ENCODE measurements around the gene PTMA.

PTMA gene

DNA sequence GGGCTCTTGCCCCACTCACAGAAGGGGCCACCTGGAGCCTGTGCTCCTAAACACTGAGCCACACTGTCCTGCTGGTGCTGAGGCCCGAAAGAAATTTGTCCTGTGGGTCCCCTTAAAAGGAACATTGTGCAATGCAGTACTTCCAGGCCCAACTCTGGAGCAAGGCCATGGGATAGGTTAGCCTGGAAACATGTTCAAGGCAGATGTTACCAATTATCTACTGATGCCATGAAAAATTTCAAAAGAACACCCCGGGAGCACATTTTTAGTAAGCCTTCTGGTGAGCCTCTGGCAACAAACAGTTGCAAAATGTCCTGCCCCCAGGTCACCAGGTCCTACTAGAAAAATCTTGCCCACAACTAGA is 12.3 kb upstream of the PTMA start:
- DNase-seq (ENCODE audit: low spot score) = no peak

DNA sequence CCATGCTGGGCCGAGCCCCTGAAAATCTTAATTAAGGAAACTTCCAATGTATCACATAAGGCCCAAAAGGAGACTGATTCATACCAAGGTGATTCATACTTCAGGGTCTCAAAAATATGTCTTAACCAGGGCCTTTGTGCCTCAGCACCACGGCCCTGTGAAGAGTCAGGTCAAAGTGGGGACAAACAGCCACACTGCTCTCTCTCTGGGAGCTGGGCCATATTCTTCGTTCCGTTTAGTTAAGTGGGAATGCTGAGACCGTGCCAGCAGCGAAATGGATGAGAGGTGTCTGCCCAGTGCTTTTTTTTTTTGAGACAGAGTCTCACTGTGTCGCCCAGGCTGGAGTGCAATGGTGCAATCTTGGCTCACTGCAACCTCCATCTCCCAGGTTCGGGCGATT is 9.3 kb upstream of the PTMA start:
- DNase-seq (ENCODE audit: low spot score) = no peak

DNA sequence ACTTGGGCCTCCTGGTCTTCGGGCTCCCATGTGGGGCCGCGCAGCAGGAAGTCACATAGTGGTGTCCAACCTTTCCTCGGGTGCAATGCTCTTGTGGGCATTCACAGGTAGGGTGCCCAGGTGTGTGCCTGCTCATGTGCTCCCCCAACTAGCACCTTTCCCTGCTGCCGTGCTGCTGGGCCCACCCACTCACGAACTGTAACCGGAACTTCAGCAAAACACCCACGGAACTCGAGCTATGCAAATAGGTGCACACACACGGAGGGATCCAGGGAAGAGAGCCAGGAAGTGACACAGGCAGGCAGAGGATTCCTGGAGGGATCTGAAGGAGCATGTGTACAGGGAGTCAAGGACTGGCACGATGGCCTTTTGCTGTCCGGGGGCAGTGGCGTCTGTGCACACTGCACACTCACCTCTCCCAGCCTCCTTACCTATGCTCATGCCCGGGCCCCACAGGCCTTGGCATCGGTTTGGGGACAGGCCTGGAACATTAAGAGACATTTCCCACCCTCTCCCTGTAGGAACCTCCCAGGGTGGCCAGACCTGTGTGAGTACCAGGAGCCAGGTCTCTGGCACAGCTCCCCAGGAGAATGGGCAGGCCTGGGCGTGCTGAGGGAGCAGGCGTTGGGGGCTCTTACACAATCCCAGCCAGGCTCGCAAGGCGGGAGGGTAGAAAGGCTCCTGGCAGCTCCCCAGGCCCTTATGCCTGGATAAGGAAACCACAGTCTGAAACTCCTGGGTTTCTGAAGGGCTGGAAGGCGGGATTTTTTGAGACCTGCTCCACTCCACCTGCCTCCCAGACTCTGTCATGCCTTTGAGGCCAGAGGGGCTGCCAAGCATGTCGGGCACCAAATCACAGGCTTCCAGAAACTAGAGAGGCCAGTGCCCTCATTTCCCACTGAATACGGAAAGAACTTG is 6.6 kb upstream of the PTMA start:
- DNase-seq (ENCODE audit: low spot score) = no peak

DNA sequence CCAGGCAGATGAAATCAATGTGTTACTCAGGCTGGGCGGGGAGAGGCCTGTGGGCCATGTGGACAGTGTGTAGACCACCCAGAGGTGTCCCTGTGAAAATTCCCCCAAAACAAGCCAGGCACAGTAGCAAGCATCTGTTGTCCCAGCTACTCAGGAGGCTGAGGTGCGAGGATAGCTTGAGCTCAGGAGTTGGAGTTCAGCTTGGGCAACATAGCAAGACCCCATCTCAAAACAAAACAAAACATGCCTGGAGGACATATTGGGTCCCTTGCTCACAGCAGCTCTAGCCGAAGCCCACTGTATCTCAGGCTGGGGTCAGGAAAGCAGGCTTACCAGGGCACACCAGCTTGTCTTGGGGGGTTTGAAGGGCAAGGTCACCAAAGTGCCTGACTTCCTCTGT is 4.3 kb upstream of the PTMA start:
- no peak for DNase-seq (ENCODE audit: low spot score)

DNA sequence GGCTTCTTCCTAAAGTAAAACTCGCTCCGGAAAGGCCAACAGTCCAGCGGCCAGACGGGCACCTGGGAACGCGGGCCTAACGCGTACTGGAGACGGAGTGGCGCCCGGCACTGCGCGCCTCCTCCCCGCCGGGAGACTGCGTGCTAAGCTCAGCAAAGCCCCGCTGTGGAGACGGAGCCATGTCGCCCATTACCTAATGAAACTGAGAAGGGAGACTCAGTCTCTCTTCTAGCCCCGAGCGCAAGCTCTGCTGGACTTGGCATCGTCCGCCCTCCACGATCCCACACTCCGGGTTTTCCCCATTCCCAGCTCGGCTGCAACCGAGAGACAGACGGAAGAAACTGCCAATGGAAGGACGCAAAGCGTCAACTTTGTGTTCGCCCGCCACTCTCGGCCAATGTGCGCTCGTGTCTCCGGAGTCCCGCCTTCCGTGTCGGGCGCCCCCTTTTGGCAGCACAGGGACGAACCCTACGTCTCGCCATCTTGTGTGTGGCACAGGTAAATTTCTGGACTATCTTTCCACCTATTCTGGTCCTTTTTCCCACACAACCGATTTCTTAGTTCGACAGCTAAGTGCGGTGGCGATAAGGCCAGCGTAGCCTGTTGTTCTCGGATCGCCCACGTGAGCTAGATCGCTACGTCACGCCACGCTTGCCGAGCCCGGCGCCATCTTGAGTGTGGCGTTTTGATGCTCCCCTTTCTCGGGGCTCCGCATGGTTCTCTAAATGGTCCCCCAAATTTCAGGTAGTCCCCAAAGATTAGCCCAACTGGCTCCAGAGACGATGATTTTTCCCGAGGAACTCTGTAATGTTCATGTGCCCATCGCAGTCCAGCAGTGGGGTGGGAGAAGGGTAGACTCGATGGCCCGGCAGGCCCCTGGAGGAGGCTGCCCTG is 1.3 kb upstream of the PTMA start:
- peak; percentile 98 for DNase-seq (ENCODE audit: low spot score)

DNA sequence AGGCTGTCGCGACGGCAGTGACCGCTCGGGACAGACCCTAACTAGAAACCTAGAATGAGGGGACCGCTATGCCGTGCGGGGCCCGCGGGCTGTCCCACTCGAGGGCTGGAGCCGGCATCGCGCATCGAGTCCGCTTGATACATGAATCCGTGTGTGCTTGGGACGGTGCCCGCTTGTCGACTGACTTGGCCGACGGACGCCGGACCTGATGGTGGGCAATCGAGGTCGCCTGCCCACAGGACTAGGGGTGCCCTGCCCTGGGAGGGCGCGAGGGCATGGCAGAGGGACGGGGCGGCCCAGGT is 749 bp upstream of the PTMA start:
- DNase-seq (ENCODE audit: low spot score) = peak; percentile 46

DNA sequence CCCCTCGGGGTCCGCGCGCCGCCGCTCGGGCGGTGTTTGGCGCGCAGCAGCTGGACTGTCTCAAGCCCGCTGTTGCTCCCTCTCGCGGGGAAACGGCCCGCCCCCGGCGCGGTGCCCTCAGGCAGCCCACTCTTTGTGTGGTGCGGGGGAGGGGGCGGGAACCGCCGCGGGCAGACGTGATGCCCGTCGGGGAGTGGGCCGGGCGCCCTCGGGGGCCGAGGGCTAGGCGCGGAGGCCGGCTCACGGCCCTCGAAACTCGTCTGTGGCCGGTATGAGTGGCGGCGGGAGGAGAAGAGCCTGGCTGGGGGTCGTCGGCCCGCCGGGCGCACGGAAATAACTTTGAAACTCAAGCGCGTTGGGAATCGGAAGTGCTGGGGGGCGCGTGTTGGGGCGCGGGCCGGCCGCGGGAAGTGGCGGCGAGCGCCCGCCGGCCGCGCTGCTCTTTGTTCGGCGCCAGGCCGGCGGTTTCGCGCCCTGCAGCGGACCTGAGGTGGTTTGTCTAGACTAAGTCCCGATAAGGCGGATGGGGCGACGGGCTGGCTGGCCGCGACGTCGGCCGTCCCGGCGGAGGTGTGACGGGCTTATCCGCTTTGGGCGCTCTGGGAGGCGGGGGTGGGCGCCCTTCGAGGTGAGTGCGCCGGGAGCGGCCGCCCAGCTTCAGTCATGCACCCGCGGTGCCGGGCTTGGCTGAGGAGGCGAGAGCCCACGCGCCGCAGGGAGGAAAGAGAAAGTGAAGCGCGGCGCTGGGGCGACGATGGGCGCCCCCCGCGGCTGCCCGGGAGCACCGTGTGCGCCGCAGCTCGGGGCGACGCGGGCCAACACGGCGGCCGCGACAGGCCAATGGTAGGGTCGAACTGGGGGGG is 679 bp downstream of the PTMA start:
- DNase-seq (ENCODE audit: low spot score) = peak; percentile 53

DNA sequence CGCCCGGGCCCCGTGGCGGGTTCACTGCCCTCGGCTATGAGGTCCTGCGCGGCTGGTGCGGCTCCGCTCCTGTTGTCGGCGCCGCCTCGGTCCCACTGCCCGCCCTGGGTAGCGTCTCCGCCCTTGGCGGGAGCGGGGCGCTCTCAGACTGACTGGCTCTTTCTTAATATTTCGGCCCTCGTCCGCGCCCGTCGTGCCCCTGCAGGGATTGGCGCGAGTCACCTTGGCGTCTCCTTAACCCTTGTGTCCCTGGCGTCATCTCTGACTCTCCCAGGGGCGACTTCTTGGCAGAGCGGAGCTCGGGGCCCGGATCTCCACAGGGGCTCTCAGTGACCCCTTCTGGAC is 1.3 kb downstream of the PTMA start:
- peak; percentile 29 for DNase-seq (ENCODE audit: low spot score)

DNA sequence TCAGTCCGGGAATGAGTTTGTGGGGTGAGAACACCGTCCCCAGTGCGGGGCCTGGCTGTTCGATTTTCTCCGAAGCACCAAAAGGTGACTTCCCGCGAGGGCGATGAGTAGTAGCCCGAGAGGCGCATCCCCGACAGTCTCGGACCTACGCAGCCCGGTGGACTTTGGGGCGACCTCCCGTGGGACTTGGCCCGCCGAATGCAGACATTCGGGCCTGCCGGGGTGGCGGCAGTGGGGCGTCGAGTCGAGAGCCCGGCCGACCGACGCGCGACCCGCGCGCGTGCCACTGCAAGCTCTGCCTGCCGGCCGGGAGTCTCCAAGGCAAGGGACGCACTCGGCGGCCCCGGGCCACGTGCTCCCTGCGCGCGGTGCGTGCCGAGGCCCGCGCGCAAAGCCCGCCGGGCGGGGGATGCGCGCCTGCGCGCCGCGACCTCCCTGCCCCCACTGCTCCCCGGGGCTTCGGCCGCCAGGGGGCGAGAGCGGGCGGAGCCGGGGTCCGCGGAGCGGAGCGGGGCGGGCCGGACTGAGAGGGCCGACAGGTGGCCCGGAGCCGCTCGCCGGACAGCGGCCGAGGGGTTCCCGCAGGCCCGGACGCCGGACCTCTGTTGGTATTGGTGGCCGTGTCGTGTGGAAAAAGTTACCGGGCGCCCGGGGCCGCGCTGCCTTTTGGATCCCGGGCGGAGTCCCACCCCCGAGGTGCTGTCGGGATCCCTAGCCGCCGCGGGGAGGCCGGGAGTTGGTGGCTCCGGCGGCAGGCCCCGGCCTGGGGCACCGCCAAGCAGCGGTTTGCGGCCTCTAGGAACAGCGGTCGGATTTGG is 1.9 kb downstream of the PTMA start:
- DNase-seq (ENCODE audit: low spot score) = peak; percentile 88

DNA sequence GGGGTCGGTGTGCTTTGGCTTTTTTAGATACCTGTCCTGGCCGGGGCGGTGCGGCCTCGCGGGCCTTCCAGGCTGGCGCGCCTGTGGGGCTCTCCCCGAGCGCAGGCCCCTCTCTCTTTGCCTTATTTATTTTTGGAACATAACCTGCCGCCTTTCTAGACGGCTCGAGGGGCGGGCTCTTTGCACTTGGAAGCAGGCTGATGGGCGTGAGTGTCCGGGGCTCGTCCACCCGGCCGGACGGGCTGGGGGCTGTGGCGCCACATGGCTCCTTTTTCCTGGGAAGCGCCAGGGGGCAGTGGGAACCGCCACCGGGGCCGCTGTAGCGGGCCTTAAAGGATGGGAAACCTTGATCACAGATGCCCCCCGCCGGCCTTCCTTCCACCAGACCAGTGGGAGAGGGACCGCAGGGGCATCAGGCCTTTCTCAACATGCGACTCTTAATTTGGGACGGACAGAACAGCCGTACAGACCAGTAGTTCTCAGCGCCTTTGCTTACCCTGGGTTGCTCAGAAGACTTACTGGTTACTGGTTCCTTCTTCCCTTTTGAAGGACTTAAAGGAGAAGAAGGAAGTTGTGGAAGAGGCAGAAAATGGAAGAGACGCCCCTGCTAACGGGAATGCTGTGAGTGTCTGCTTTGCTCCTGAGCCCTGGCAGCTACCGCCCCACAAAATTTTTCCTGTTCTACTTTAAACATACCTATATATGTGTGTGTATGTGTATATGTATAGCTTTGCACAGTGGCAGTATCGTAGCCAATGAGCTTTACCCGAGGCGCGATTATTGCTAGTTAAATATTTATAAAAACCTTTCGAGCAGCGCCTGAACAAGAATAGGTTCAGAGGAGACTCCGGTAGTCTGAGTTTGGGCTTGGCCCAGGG is 2.7 kb downstream of the PTMA start:
- peak; percentile 4 for DNase-seq (ENCODE audit: low spot score)

DNA sequence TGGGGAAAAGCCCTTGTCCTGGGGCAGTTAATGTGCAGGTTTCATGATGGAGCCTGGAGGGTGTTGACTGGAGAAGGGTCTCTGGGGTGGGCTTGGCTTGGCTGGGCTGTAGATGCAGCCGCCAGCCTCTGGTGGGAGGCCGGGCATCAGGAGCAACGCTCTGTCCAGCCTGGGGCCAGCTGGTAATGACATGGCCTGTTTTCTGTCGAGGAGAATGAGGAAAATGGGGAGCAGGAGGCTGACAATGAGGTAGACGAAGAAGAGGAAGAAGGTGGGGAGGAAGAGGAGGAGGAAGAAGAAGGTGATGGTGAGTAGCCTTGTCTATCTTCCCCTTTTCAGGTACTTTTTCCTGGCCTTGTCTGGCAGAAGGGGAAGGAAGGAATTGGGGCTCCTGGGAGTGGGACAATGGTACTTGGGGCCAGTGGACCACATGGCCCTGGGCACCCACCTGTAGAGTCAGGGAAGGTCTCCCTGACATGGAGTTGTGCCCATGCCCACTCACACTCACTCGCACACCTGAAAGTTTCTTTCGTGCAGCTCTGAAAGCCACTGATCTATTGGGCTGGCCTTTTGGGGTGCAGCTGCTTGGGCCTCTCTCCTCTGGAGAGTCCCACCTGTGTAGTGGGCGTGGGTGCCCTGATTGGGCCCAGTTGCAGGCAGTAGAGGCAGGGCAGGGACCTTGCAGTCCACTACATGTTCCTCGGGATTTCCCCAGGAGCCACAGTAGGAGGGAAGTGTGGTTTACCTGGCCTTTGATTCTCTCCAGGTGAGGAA is 3.5 kb downstream of the PTMA start:
- peak; percentile 20 for DNase-seq (ENCODE audit: low spot score)

DNA sequence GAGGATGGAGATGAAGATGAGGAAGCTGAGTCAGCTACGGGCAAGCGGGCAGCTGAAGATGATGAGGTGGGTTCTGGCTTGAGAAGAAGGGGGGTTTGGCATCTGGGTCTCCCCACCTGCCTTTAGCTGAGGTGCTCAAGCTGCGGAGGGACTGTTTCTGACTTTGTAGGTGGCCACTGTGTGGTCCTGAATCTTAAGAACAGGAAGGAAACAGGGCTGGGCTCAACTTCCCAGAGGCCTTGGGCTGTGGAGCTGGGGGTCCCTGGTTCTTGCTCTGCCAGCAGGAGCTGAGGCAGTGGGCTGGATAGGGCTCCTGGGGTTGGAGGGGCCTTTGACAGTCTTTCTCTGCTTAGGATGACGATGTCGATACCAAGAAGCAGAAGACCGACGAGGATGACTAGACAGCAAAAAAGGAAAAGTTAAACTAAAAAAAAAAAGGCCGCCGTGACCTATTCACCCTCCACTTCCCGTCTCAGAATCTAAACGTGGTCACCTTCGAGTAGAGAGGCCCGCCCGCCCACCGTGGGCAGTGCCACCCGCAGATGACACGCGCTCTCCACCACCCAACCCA is 4.2 kb downstream of the PTMA start:
- peak; percentile 38 for DNase-seq (ENCODE audit: low spot score)

DNA sequence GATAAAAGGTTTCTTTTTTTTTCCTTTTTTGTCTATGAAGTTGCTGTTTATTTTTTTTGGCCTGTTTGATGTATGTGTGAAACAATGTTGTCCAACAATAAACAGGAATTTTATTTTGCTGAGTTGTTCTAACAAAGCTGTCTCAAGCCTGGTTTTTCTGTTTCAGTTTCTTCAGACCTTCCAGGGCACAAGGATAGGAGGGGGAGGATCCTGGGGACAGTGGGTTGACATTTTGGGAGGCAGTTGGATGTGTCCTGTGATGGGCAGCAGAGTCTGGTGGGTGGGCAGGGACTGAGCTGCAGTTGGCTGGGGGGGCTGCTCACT is 5.0 kb downstream of the PTMA start:
- peak; percentile 2 for DNase-seq (ENCODE audit: low spot score)

DNA sequence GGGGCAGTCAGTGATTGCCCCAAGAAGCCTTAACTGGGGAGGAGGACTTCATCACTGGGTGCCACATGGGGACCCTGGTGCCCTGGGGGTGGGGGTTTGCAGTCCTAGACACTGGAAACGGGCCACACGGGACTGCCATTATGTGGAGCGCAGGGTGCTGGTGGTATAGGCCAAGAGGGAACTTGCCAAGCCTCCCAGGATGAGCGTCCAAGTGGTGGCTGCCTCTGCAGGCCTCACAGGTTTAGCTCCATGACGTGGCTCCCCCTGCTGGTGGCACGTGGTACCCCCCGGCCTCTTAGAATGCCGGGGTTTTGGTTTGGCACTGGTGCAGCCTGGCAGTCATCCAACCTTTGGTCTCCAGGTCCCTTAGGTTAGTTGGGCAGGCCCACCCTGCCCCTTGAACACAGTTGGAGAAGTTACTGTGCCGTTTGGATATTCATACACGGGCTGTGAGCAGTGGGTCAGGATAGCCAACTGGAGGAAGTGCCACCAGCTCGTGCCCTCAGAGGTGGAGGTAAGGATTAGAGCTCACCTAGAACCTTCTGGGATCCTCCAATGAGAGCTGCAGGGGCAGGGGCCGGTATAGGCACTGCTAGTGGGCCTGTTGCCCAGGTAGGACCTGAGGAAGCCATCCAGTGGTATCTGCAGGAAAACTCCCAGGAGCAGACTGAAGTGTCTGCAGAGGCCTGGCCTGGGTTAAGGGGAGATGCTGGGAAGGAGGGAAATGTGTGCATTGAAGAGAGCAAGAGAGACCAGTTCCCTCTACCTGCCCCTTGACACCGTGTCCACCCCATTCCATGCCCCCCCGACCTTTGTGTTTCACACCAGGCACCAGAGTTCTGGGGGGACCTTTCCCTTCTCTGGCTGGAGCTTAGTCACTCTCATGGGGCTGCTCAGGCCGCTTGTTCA is 5.7 kb downstream of the PTMA start:
- DNase-seq (ENCODE audit: low spot score) = peak; percentile 90

DNA sequence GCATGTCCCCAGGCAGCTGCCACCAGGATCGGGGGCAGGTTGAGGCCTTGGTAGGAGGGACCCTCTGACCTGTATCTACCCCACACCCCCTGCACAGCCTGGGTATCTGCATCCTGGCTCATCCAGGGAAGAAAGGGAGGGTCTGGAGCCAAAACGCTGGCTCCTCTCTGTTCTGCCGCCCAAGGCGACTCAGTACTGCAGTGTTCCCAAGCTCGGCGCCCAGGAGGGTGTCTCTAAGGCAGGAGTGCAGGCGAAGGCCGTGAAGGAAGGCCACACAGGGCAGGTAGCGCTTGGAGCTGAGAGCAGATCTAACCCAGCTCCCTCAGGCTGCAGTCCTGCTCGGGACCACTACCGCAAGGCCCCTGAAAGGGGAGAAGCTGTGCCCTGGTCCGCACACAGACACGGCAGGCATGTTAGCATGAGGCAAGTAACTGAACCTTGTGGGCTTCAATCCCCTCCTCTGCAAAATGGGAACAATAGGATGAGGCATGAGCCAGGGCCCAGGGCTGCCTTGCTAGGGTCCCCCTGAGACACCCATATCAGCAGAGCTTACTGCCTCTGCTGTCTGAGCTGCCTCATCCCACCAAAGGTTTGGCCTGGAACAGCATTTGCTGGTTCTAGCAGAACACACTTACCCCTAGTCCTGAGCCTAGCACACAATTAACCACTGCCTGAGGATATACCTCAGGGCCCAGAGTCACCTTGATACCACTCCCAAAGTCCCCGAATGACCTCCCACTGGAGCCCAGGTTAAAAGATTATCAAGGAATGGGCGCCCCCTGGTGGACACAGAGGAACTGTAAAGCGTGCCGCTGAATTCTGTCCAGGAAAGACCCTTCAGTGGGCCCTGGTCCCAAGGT is 6.5 kb downstream of the PTMA start:
- peak; percentile 78 for DNase-seq (ENCODE audit: low spot score)

DNA sequence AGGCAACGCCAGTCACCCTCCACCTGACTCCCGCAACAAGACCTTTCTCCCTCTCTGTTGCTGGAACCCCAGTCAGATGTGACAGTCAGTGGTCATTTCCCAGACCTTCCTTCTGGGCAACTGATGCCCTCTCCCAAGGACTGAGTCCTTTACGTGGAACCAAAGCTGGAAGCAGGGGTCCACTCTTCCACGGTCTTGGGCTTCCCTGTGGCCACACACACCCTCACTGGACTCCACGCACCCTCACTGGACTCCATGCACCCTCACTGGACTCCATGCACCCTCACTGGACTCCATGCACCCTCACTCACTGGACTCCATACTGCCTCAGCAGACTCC is 7.1 kb downstream of the PTMA start:
- no peak for DNase-seq (ENCODE audit: low spot score)

DNA sequence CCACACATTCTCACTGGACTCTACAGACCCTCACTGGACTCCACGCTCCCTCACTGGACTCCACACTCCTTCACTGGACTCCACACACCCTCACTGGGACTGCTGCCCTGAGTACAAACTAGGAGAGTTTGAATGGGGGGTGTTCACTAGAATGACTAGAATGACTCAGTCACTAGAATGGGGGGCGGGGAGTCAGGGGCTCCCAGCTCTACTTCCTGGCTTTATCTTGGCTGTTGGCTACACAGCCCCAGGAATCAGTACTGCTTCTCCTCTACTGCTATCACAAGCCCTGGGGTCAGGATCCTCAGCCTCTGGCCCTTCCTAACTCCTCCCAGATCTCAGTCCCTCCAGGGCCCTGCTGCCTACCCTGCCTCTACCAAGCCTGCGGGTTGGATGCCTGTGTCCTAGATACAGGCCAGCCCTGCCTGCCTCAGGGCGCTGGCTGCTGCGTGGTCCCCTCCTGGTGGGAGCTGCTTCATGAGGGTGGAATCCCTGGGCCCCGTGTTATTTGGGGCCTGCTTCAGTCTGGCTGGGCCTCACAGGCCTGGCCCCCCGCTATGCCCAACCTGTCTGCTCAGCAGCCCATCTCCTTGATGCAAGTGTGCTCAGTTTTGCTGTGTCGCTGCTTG is 7.8 kb downstream of the PTMA start:
- no peak for DNase-seq (ENCODE audit: low spot score)

Measured in CD4-positive, alpha-beta T cell treated with Interleukin-2 at 100 ng/mL for 4 hours (primary cell).